GM21825 (cell line): Measurements from ENCODE around the gene ZNF69.
A peak's percentile ranks its signal among the peaks of the same experiment; 100 is the strongest.
"Not testable (repeated sequence)": the region's sequence is repeated elsewhere in the genome, so short reads cannot be mapped to it uniquely, and the experiment has no call there.

Experiments used
- ATAC-seq: cut with Tn5 transposase; IDR thresholded peaks from one replicate; pipeline ENCODE4 v1.9.1; 2021; ENCODE audit warnings: mild to moderate bottlenecking, moderate library complexity; ENCODE audit not compliant: unreplicated experiment

The ZNF69 gene

DNA sequence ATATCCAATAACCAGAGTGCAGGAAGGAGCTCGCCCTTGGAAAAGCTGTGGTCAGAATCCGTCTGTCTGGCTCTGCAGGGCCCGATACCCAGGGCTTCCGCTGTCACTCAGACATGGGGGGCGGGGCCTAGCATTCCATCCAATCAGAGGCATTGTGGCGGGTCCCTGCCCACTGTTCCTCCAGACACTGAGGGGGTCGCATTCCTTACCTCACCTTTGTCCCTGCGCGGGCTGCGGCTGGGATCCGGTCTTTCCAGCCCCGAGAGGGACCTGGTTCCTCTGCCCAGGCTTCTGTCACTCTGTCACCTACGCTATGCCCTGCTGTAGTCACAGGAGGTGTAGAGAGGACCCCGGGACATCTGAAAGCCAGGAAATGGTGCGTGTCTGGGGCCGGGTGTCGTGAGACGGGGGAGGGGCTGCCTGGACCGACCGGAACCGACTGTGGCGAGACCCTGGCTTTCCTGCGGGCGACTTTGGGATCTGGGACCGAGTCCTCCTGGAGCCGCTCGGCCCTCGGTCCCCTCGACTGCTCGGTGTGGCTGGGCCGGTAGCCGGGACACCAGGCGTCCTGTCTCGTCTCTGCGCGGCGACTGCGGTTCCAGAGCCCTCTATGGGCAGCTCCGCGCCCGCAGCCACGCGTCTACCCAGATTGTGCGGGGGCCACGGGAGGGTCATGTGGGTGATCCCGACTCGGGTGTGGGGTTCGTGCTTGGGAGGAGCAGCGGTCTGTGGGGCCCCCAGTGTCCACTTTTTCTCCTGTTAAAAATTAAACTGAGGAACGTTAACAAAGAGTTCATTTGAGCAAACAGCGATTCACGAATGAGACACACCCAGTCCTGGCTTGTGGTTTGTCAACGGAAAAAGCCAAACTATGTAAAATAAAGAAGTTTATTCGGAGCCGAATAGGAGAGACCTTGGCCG, at the start of gene ZNF69:
Gene ZNF69, plus strand, starts transcription at position 172 of the 921 bp plus-strand sequence. Its CDS starts 142 bp downstream, at position 314.
- peak; percentile 60 for ATAC-seq

DNA sequence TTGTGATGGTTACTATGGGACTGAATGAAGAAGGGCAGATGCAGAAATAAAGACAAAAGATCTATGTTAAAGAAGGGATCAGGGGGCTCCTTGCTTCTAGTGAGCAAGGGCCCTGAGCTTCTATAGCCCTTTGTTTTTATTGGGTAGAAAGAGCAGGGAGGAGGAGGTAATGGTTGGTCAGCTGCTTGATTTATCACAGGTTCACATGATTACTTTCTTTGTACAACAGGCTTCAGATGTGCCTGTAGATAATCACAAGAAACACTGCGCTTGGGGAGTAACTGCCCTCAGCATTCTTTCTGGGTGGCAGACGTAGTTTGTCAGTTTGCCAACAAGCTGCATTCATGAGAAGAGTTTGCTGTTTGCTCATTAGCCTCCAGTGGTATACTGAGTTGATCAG, 43.9 kb upstream of the ZNF69 start:
- no peak for ATAC-seq

DNA sequence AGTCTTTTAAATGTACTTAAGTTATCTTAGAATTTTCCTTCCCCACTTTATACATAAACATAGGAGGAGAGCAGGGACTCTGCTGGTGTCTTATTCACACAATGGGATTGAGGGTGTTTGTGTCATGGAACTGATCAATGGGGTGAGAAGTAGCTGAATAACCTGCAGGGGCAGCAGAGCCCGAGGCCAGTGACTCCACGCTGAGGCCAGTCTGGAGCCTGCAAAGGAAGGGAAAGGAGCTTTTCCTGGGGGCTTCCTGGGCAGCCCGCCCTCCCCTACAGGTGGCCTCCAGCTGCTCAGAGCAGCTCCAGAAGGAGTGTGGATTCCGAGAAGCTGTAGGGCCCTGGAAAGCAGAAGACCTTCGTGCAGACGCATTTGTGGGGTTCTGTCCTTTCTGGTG, 40.0 kb upstream of the ZNF69 start:
- not testable (repeated sequence) for ATAC-seq

DNA sequence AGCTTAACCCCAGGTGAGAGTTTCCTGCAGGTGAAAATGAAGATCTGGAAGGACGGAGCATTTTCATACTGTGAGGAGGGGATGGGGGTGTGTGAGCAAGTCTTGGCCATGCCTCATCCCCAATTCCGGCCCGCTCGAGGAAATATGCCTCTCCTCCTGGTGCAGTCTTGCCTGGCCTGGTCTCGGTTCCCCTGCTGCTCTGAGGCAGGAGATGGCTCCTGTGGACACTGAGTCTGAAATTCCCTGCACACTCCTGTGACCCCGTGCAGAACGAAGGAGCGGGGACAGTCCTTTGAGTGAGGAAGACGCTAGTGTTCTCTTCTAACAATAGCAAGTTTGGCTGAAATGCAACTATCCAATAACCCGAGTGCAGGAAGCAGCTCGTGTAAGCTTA, 39.4 kb upstream of the ZNF69 start:
- no peak for ATAC-seq

DNA sequence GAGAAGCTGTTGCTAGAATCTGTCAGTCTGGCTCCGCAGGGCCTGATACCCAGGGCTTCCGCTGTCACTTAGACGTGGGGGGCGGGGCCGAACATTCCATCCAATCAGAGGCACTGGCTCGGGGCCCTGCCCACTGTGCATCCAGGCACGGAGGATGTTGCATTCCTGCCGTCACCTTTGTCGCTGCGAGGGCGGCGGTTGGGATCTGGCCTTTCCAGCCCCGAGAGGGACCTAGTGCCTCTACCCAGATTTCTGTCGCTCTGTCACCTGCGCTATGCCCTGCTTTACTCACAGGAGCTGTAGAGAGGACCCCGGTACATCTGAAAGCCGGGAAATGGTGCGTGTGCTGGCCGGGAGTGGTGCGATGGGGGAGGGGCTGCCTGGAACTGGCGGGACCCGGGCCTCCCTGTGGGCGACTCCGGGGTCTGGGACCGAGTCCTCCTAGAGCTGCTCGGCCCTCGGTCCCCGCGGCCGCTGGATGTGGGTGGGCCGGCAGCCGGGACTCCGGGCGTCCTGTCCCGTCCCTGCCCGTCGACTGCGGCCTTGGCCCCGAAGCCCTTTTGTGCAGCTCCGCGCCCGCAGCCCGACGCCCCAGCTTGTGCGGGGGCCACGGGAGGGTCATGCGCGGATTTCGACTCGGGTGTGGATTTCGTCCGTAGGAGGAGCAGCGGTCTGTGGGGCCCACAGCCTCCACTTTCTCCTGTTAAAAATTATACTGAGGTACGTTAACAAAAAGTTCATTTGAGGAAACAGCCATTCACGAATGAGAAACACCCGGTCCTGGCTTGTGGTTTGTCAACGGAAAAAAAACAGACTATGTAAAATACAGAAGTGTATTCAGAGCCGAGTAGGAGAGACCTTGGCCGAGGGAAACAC, 38.8 kb upstream of the ZNF69 start, which contains the start of gene ZNF439:
Gene ZNF439, plus strand, starts transcription at position 133 of the 876 bp plus-strand sequence. Its CDS starts 142 bp downstream, at position 275.
- peak; percentile 83 for ATAC-seq

DNA sequence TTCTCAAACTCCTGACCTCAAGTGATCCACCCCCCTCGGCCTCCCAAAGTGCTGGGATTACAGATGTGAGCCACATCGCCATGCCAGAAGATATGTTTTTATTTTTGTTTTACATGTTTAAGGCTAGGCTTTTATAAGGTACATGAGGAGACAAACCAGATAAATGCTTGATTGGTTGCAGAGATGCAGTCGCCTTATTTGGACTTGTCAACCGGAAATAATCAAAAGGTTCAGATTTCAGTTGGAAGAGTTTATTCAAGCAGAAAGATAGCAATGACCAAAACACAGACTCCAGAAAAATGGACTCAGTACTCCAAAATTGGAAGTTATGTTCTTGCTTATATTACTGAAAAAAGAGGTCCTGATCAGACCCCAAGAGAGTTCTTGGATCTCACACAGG, 37.3 kb upstream of the ZNF69 start:
- not testable (repeated sequence) for ATAC-seq

DNA sequence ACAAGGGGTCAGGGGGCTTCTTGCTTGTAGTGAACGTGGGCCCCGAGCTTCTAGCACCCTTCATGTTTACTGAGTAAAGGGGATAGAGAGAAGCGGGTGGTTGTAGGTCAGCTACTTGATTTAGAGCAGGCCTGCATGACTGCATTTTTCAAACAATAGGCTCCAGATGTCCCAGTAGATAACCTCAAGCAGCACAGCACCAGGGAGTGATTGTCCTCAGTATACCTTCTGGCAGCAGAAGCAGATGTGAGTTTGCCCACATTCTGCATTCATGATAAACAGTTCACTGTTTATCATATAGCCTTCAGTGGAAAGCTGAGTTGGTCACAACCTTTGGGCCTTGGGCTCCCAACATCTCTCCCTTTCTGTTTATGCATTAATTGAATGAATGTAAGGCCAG, 34.2 kb upstream of the ZNF69 start:
- ATAC-seq: no peak

DNA sequence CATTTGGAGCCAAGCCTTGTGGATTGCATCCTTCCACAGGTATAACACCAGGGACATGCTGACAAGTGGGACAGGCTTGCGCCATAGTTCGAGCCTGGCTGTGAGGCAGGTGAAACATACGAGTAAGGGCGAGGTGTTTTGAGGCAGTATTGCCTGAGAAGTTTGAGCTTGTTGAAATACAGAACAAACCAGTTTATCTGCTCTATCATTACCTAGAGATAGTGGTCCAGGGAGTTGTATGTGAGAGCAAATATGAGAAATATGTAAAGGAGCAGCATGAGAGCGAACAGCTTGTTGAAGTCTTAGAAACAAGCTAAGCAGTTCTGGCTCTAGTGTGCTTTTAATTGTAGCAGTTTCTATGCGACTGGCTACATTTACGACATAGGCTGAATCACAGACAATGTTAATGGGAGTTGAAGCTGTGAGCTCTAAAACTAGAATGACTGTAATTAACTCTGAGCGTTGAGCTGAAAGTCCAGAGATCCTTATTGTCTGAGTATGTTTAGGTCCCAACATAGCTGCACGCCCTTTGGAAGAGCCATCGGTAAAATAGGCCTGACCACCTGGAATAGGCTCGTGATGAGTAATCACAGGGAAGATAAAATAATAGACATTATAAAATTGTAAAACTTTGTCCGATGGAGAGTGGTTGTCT, 30.9 kb upstream of the ZNF69 start:
- no peak for ATAC-seq

DNA sequence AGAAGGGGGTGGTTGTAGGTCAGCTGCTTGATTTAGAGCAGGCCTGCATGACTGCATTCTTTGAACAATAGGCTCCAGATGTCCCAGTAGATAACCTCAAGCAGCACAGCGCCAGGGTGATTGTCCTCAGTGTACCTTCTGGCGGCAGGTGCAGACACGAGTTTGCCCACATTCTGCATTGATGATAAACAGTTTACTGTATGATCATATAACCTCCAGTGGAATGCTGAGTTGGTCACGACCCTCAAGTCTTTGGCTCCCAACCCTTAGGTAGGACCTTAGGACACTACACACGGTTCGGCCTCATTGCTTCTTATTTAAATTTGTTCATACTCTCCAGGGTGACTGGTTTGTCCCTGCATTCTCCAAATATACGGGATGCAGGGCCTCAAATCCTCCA, 26.9 kb upstream of the ZNF69 start:
- no peak for ATAC-seq

DNA sequence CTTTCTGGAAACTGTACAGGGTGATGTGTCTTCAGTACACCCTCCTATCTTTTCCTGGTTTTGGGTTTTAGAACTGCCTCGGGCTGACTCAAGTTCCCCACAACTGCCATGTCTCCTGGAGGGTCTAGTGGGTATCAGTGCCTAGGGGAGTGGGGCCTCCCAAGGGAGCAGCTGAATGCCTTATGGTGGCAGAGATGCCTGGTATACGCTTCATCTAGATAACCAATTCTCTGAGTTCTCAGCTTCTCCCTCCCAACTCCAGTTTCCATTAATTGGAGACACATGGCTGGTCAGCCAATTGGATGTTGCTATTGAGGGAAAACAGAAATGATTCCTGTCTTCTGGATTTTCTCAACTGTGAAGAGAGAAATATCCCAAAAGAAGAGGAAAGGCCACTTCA, 26.3 kb upstream of the ZNF69 start:
- ATAC-seq: no peak

DNA sequence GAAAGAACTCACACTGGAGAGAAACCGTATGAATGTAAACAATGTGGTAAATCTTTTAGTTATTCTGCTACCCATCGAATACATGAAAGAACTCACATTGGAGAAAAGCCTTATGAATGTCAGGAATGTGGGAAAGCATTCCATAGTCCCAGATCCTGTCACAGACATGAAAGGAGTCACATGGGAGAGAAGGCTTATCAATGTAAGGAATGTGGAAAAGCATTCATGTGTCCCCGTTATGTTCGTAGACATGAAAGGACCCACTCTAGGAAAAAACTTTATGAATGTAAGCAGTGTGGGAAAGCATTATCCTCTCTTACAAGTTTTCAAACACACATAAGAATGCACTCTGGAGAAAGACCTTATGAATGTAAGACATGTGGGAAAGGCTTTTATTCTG, 19.8 kb upstream of the ZNF69 start:
- ATAC-seq: not testable (repeated sequence)

DNA sequence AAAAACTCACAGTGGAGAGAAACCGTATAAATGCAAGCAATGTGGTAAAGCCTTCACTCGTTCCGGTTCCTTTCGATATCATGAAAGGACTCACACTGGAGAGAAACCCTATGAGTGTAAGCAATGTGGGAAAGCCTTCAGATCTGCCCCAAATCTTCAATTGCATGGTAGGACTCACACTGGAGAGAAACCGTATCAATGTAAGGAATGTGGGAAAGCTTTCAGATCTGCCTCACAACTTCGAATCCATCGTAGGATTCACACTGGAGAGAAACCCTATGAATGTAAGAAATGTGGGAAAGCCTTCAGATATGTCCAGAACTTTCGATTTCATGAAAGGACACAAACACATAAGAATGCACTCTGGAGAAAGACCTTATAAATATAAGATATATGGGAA, 19.4 kb upstream of the ZNF69 start:
- no peak for ATAC-seq

DNA sequence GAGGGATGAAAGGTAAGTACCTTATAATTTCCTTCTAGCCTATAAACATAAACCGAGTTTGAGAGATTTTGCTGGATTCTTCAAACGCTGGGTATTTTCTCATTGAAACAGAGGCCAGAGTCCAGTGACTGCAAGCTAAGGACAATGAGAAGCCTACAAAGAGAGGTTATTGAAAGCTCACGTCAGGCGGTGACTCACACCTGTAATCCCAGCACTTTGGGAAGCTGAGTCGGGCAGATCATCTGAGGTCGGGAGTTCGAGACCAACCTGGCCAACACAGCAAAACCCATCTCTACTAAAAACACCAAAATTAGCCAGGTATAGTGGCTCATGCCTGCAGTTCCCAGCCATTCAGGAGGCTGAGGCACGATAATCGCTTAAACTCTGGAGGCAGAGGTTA, 15.0 kb upstream of the ZNF69 start:
- ATAC-seq: no peak

DNA sequence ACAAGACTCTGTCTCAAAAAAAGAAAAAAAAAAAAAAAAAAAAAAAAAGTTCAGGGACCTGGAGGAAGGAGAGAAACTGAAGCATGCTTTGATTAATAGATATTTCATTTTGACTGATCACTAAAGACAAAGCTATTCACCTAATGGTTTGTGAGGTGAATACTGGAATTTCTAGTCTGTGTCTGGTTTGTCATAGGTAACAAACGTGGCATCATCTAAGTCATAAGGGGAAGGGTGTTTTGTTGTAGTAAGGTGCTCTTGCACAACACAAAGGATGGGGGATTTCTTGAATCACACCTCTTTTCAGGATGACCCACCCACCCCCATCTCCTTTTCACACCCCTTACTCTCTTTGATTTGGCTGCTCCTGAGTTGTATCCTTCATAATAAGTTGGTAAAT, 13.8 kb upstream of the ZNF69 start:
- no peak for ATAC-seq

DNA sequence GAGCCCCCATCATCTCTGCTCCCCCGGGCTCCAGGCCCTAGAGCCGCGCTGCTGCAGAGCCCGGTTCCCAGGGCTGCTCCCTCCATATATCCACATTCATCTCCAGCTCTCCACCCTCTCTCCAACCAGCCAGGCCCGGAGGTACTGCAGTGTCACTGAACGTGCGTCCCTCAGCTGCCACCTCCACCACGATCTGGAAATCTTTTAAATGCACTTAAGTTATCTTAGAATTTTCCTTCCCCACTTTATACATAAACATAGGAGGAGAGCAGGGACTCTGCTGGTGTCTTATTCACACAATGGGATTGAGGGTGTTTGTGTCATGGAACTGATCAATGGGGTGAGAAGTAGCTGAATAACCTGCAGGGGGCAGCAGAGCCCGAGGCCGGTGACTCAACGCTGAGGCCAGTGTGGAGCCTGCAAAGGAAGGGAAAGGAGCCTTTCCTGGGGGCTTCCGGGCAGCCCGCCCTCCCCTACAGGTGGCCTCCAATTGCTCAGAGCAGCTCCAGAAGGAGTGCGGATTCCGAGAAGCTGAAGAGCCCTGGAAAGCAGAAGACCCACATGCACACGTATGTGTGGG, 7.8 kb upstream of the ZNF69 start:
- ATAC-seq: not testable (repeated sequence)

DNA sequence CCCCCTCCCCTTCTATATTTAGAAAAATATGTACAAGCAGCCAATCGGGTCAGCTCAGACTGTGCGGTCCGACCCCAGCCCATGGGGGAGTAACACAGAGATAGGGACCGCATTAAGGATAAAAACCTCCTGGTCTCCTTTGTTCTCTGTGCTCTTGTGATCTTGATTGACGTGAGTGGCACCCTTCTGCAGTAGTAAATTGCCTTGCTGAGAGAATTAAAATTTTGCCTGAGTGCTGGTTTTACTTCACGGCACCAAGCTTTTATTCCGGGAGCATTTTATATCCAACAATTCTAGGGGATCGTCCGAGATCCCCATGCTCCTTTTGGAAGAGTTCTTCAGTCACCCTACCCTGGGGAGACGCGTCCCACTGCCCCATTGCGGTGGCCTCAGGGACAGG, 7.0 kb upstream of the ZNF69 start:
- ATAC-seq: no peak

DNA sequence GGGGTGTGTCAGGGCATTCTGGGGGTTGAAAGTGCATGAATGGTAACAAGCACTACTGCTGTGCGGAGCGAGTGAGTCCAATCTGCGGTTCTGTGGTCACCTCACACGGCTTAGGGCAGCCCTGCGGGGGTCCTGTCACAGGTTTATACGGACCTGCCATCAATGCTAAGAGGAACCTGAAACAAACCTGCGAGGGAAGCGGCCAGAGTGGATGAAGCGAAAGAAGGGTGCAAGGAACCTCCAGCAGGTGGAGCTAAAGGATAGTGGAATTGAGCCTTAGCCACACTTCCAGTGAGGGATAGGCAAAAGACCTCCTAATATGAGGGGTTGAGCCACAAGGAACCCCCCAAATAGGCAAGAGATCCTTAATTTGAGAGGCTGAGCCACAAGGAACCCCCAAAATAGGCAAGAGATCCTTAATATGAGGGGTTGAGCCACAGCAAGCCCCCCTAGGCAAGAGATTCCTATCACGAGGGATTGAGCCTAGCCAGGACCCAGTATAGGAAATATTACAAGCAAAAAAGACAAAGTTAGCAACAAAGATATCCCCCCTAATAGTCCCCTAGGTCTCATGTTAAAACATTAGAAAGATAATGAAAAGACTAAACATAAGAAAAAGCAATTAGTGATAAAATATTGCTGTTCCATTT, 6.3 kb upstream of the ZNF69 start:
- ATAC-seq: no peak

DNA sequence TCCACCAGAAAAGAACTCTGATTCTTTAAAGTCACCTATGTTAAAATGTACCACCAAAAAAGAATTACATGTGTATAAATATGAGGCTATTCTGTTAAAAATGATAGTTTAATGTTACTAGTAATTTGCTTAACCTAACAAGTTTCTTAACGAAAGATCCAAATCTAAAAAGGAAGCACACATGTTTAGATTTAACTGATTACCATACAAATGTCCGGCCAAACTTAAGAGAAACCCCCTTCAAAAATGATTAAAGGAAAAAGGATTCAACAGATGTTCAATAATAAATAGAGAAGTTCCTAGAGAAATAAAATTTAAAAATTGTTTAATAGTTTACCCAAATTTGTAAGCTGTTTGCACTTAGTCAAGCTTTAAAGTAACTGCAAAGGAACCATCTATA, 5.0 kb upstream of the ZNF69 start:
- no peak for ATAC-seq

DNA sequence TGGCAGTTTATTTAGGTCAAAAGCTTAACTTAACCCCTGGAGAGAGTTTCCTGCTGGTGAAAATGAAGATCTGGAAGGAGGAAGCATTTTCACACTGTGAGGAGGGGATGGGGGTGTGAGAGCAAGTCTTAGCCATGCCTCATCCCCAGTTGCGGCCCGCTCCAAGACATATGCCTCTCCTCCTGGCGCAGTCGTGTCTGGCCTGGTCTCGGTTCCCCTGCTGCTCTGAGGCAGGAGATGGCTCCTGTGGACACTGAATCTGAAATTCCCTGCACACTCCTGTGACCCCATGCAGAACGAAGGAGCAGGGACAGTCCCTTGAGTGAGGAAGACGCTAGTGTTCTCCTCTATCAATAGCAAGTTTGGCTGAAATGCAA, 360 bp upstream of the ZNF69 start:
- peak; percentile 27 for ATAC-seq

DNA sequence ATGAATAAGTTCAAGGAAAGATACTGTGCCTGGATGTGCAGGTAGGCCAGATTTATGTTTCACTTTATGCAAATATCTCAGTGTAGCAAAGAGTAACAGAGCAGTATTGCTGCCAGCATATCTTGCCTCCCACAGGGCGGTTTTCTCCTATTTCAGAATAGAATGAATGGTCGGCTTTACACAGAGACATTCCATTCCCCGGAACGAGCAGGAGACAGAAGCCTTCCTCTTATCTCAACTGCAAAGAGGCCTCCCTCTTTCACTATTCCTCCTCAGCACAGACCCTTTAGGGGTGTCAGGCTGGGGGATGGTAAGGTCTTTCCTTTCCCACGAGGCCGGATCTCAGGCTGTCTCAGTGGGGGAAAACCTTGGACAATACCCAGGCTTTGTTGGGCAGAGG, 2.3 kb downstream of the ZNF69 start:
- not testable (repeated sequence) for ATAC-seq
